Measurements from ENCODE around the gene CNTN5.

- no peak for TF ChIP-seq TOX (CRISPR knock-in tag; IDR thresholded peaks at IDR 0.05; ENCODE audit: borderline replicate concordance)
- TF ChIP-seq TSHZ2 (CRISPR knock-in tag; IDR thresholded peaks at IDR 0.05), result no peak
- no peak for TF ChIP-seq ZC3H10 (CRISPR knock-in tag; IDR thresholded peaks at IDR 0.05)
- no peak for TF ChIP-seq PATZ1 (CRISPR knock-in tag; IDR thresholded peaks at IDR 0.05; ENCODE audit: borderline replicate concordance)
- no peak for TF ChIP-seq GLIS3 (CRISPR knock-in tag; IDR thresholded peaks at IDR 0.05)
- no peak for TF ChIP-seq CSDC2 (CRISPR knock-in tag; IDR thresholded peaks at IDR 0.05)
- TF ChIP-seq ZNF70 (CRISPR knock-in tag; IDR thresholded peaks at IDR 0.05), result no peak
- no peak for TF ChIP-seq ZFP30 (CRISPR knock-in tag; IDR thresholded peaks at IDR 0.05)
- TF ChIP-seq ZFP3 (CRISPR knock-in tag; IDR thresholded peaks at IDR 0.05), result no peak
- no peak for TF ChIP-seq ZNF8 (CRISPR knock-in tag; IDR thresholded peaks at IDR 0.05)
- TF ChIP-seq OSR1 (CRISPR knock-in tag; IDR thresholded peaks at IDR 0.05), result no peak
- no peak for TF ChIP-seq PPARA (CRISPR knock-in tag; IDR thresholded peaks at IDR 0.05; ENCODE audit: borderline replicate concordance)
Measured at GRCh38 chr11:99020352-99021225, at the start of gene CNTN5.

Measured in SK-N-SH treated with all-trans-retinoic acid at 6 μM for 48 hours (cell line).